Memory B cell (primary cell): ENCODE measurements around the gene PTPMT1.
"Not testable (repeated sequence)": the region's sequence is repeated elsewhere in the genome, so short reads cannot be mapped to it uniquely, and the experiment has no call there.

ENCODE experiments used
- ATAC-seq: fragments of 150-1000 bp; cut with Tn5 transposase; 2 replicates; pipeline ENCODE4 v1.10.0; 2021; ENCODE audit warnings: low read depth, mild to moderate bottlenecking, moderate library complexity
- DNase-seq, 2 donors: peaks; one replicate each; pipeline ENCODE4 v3.0.0; 2022; ENCODE audit warnings: low spot score in 2 of 2
- H3K27ac Mint-ChIP-seq: one replicate; pipeline ENCODE4 v1.8.0; 2022; ENCODE audit warnings: mild to moderate bottlenecking, moderate library complexity, mixed read lengths
- H3K27me3 Mint-ChIP-seq: one replicate; pipeline ENCODE4 v1.8.0; 2022; ENCODE audit warnings: mixed read lengths
- H3K36me3 Mint-ChIP-seq: one replicate; pipeline ENCODE4 v1.8.0; 2022; ENCODE audit warnings: mild to moderate bottlenecking, mixed read lengths
- H3K4me1 Mint-ChIP-seq: one replicate; pipeline ENCODE4 v1.8.0; 2022; ENCODE audit warnings: mixed read lengths
- H3K4me3 Mint-ChIP-seq: one replicate; pipeline ENCODE4 v1.8.0; 2022; ENCODE audit warnings: mild to moderate bottlenecking, moderate library complexity, mixed read lengths
- H3K9me3 Mint-ChIP-seq: one replicate; pipeline ENCODE4 v1.8.0; 2022; ENCODE audit warnings: mixed read lengths

PTPMT1 gene, protein sequence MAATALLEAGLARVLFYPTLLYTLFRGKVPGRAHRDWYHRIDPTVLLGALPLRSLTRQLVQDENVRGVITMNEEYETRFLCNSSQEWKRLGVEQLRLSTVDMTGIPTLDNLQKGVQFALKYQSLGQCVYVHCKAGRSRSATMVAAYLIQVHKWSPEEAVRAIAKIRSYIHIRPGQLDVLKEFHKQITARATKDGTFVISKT

DNA sequence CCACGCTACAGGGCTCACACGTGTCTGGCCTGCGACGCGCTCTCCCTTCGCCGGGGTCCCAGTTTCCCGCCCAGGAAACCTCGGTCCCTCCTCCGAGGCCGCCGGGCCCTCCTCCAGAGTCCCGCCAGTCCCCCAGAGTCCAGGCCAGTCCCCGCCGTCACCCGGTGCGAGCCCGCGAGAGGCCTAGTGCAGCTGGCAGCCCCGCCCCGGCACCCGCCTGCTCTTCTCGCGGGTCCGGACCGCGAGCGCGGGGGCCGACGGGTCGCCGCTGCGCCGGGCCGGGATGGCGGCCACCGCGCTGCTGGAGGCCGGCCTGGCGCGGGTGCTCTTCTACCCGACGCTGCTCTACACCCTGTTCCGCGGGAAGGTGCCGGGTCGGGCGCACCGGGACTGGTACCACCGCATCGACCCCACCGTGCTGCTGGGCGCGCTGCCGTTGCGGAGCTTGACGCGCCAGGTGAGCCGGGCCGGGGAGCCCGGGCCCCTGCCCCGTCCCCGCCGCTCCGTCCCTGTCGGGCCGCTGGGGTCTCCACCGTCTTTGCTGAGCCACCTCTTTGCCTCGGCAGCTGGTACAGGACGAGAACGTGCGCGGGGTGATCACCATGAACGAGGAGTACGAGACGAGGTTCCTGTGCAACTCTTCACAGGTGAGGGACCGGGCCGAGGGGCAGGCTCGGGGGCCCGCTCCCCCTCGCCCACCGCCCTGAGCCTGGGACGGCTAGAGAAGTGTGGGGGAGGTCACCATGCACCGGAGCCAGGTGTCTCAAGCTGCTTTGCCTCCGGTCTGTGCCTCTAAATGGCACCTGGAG is at the start of gene PTPMT1:
Gene PTPMT1 (plus strand): TSS at position 260 of the 809 bp plus-strand sequence. CDS start 24 bp downstream, at position 284.
- H3K27me3 Mint-ChIP-seq, result no peaks in the 10 kb centered on the region
- H3K4me3 Mint-ChIP-seq, result peak within 1 kb of the TSS; percentile 84
- ATAC-seq (peak; percentile 91), DNase-seq (peak; percentile 45 to 55)
- H3K36me3 Mint-ChIP-seq, result no peaks in the 10 kb centered on the region
- H3K4me1 Mint-ChIP-seq, result peaks cover 10% of the 10 kb centered on the region
- H3K9me3 Mint-ChIP-seq, result no peaks in the 10 kb centered on the region
- peak within 1 kb of the TSS; percentile 61 for H3K27ac Mint-ChIP-seq

DNA sequence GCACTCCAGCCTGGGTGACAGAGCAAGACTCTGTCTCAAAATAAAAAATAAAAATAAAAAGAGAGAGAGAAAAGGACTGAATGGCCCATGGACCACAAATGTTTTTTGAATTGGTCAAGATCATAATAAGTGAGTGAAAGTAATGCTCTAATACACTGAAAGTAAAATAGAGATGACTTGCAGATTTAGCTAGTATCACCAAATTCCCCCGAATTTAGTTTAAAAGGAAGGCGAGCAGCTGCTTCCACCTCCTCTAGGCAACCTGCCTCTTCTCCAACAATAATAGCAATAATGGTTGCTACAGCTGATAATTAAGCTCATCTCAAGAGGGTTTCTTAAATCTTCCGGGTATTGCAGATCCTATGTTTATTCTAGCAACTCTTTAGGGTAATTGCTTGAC is 49.2 kb upstream of the PTPMT1 start:
- no peaks in the 10 kb centered on the region for H3K27me3 Mint-ChIP-seq
- H3K4me3 Mint-ChIP-seq, result no peak overlapping the region
- peaks cover 8% of the 10 kb centered on the region for H3K36me3 Mint-ChIP-seq
- H3K27ac Mint-ChIP-seq, result peak overlapping the region; percentile 28
- H3K9me3 Mint-ChIP-seq, result no peaks in the 10 kb centered on the region
- ATAC-seq (no peak), DNase-seq (no peak)
- H3K4me1 Mint-ChIP-seq, result peaks cover 32% of the 10 kb centered on the region

DNA sequence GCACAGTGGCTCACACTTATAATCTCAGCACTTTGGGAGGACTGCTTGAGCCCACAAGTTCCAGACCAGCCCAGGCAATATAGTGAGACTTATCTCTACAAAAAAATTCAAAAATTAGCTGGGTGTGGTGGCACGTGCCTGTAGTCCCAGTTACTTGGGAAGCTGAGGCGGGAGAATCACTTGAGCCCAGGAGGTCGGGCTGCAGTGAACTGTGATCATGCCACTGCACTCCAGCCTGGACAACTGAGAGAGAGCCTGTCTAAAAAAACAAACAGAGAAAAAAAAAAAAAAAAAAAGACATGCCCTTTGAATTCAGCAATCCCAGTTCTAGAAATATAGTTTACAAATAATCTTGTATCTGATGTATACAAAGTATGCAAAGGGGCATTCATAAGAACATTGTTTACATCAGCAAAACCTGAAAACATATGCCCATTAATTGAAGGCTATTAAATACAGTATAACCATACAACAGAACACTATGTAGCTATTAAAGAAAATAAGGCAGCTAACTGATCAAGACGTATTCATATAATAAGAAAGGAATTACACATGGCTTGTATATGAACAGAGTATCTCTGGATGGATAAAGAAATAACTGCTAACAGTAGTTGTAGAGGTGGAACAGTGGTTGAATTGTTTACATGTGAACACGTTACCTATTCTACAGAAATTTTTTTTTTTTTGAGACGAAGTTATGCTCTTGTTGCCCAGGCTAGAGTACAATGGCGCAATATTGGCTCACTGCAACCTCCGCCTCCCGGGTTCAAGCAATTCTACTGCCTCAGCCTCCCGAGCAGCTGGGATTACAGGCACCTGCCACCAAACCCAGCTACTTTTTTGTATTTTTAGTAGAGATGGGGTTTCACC is 48.2 kb upstream of the PTPMT1 start:
- H3K36me3 Mint-ChIP-seq, result peaks cover 8% of the 10 kb centered on the region
- no peaks in the 10 kb centered on the region for H3K9me3 Mint-ChIP-seq
- no peak for DNase-seq
- H3K4me3 Mint-ChIP-seq, result no peak overlapping the region
- no peak for ATAC-seq
- H3K27me3 Mint-ChIP-seq, result no peaks in the 10 kb centered on the region
- peak overlapping the region; percentile 75 for H3K27ac Mint-ChIP-seq
- H3K4me1 Mint-ChIP-seq, result peaks cover 30% of the 10 kb centered on the region

DNA sequence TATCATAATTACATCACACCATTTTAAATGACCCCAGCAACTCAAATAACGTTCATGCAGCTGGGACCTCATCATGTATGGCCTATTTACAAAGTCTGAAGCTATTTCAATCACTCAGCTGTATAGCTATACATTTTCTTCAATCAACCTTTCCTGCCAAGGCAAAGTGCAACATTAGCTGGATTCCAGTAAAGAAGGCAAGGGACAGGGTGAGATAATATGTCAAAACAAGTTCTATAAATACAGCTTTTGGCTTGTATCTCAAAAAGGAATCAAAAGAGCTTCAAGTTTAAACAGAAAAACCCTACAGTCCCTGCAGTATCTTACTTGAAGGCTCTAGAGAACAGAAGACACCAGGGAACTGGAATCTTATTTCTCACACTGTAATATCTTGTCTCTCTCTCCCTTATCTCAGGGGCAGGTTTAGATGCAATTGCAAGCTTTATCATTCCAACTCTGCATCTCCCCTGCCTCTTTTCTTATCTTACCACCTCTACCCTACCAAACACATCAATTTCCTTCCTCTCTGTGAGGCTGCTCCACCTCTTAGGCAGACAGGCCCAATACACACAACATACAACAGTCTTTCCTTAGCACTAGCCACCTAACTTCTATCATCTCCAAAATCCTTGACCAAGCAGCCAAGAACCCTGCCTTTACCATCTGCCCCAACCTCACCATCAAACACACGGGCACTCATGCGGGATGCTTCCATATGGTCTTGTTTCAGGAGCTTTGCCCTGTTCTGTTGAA is 47.0 kb upstream of the PTPMT1 start:
- peaks cover 8% of the 10 kb centered on the region for H3K36me3 Mint-ChIP-seq
- H3K9me3 Mint-ChIP-seq, result no peaks in the 10 kb centered on the region
- peak overlapping the region; percentile 3 for H3K4me3 Mint-ChIP-seq
- peaks cover 33% of the 10 kb centered on the region for H3K4me1 Mint-ChIP-seq
- H3K27me3 Mint-ChIP-seq, result no peaks in the 10 kb centered on the region
- DNase-seq (no peak), ATAC-seq (peak; percentile 23)
- peak overlapping the region; percentile 75 for H3K27ac Mint-ChIP-seq

DNA sequence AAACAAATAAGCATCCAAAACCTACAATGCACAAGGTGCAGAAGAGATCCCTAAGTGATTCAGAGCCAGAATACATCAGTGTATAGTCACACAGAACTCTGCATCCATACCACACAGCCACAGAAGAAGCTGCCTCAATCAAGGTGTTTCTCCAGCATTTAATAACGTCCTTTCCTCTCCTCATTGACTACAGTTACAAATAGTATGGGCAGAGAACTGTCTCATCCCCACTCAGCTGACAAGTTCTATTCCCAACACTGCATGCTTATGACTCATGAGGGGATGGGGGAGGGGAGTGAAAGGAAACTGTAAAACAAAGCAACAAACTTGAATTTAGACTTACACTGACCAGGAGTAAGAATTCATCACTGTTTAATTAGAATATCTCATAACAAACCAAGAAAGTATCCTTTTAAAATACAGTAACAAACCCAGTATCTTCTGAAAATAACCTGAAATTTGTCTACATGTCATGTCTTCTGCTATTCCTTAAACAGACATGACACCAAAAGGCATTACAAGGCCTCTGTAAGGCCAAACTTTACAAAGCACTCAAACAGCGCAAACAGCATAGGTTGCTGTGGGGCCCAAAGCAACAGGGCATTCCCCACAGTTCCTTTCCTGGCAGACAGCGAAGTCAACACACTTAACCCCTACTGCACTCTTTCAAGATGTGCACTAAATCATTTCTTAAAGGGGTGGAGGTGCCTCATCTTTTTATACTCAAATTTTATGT is 41.7 kb upstream of the PTPMT1 start:
- H3K27me3 Mint-ChIP-seq, result no peaks in the 10 kb centered on the region
- ATAC-seq (peak; percentile 94), DNase-seq (peak in 1 of 2 donors; percentile 35)
- H3K27ac Mint-ChIP-seq, result peak overlapping the region; percentile 94
- peaks cover 30% of the 10 kb centered on the region for H3K4me1 Mint-ChIP-seq
- peak overlapping the region; percentile 43 for H3K4me3 Mint-ChIP-seq
- no peaks in the 10 kb centered on the region for H3K9me3 Mint-ChIP-seq
- H3K36me3 Mint-ChIP-seq, result peaks cover 6% of the 10 kb centered on the region

DNA sequence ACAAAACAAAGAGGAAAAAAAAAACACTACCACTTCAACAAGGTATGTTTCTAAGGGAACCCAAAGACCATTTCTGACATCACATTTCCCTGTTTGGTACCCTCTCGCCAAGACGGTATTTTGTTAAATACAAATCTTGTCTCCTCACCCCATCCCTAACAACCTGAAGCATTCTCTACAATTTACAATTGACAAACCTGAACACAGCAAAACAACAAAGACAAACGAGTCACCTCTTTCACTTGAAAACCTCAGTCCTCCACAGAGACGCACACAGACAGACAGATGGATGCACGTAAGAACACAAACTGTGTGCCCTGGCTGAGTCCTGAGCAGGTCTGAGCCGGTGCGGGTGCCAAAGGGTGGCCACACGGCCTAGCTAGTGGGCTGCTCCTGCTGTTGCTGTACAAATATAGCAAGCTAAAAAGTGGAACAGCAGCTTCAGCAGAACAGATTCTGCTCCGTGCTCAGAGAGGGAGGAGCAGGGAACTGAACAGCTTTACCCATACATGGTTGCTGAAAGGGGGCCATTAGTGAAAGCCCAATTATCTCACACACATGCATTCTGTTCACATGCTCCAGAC is 41.0 kb upstream of the PTPMT1 start:
- no peaks in the 10 kb centered on the region for H3K9me3 Mint-ChIP-seq
- ATAC-seq (peak; percentile 34), DNase-seq (peak in 1 of 2 donors; percentile 15)
- H3K27ac Mint-ChIP-seq, result peak overlapping the region; percentile 94
- H3K27me3 Mint-ChIP-seq, result no peaks in the 10 kb centered on the region
- peaks cover 6% of the 10 kb centered on the region for H3K36me3 Mint-ChIP-seq
- H3K4me1 Mint-ChIP-seq, result peaks cover 29% of the 10 kb centered on the region
- H3K4me3 Mint-ChIP-seq, result peak overlapping the region; percentile 57

DNA sequence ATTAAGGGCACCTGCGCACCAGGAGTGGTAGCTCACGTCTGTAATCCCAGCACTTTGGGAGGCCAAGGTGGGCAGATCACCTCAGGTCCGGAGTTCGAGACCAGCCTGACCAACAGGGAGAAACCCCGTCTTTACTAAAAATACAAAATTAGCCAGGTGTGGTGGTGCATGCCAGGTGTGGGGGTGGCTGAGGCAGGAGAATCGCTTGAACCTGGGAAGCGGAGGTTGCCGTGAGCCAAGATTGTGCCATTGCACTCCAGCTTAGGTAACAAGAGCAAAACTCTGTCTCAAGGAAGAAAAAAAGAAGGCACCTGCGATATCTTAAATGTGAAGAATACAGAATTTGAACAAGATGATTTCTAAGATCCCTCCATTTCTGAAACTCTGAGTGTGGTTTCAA is 39.4 kb upstream of the PTPMT1 start:
- H3K4me1 Mint-ChIP-seq, result peaks cover 28% of the 10 kb centered on the region
- not testable (repeated sequence) for H3K4me3 Mint-ChIP-seq, H3K36me3 Mint-ChIP-seq, ATAC-seq, H3K9me3 Mint-ChIP-seq, DNase-seq, H3K27me3 Mint-ChIP-seq
- H3K27ac Mint-ChIP-seq, result peak overlapping the region; percentile 77

DNA sequence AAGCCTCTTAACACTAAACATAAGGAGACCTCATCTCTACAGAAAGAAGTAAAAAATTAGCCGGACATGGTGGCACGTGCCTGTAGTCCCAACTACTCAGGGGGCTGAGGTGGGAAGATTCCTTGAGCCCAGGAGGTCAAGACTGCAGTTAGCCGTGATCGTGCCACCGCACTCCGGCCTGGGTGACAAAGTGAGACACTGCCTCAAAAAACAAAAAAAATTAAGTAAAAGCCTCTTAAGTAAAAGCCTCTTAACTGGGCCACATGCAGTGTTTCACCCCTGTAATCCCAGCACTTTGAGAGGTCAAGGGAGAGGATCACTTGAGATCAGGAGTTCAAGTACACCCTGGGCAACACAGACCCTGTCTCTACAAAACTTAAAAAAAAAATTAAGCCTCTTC is 38.2 kb upstream of the PTPMT1 start:
- H3K27me3 Mint-ChIP-seq, result no peaks in the 10 kb centered on the region
- ATAC-seq, result no peak

DNA sequence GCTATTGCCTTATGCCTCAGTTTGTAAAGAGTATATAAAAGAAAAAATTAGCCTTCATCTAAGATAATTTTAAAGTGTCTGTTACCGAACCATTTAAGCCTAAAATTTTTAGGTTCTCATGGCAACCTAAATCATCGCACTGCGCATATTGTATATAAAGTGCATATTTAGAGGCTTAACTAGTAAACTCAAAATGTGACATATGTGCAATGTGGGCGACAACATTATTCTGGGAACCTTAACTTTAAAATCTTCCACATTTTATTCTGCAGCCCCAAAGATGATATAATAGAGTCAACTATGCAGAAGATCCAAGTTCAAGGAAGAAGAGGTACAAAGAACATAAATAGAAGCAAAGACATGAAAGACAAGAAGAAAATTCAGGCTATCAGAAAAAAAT is 35.4 kb upstream of the PTPMT1 start:
- Mint-ChIP-seq H3K4me1 (peaks cover 19% of the 10 kb centered on the region), H3K27ac (peak overlapping the region; percentile 28), H3K27me3 (no peaks in the 10 kb centered on the region), H3K9me3 (no peaks in the 10 kb centered on the region), H3K4me3 (no peak overlapping the region), H3K36me3 (peaks cover 2% of the 10 kb centered on the region)
- ATAC-seq (no peak), DNase-seq (no peak)

More for the DNA sequence above, 38.2 kb upstream of the PTPMT1 start:
- Mint-ChIP-seq H3K36me3 (peaks cover 2% of the 10 kb centered on the region), H3K4me3 (no peak overlapping the region), H3K27ac (peak overlapping the region; percentile 77), H3K9me3 (no peaks in the 10 kb centered on the region), H3K4me1 (peaks cover 33% of the 10 kb centered on the region)
- DNase-seq, result no peak

DNA sequence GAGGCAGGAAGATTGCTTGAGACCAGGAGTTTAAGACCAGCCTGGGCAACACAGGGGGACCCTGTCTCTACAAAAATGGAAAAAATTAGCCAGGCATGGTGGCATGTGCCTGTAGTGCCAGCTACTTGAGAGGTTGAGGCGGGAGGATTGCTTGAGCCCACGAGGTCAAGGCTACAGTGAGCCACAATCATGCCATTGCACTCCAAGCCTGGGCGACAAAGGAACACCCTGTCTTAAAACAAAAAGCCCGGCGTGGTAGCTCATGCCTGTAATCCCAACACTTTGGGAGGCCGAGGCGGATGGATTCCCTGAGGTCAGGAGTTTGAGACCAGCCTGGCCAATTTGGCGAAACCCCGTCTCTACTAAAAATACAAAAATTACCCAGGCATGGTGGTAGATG is 34.7 kb upstream of the PTPMT1 start:
- H3K4me3 Mint-ChIP-seq, H3K27me3 Mint-ChIP-seq, H3K36me3 Mint-ChIP-seq, DNase-seq, ATAC-seq, H3K9me3 Mint-ChIP-seq: not testable (repeated sequence)
- Mint-ChIP-seq H3K4me1 (peaks cover 15% of the 10 kb centered on the region), H3K27ac (peak overlapping the region; percentile 28)

DNA sequence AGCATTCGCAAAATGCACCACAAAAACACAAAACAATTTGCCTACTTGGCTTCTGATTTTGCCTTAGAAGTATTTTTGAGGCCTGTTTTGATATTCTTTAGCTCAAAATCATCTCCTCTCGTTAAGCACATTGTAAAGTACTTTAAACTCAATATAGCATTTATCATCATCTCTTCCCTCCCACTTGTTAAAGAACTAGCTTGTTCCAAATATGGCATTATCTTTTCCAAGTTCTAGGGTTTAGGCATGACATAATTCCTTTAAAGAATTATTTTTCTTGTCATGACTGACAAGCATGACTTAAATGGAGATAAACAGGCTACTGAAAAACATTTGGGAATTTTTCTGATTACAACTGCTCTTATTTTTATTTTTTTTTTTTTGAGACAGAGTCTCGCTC is 33.7 kb upstream of the PTPMT1 start:
- H3K4me1 Mint-ChIP-seq, result peaks cover 11% of the 10 kb centered on the region
- no peaks in the 10 kb centered on the region for H3K27me3 Mint-ChIP-seq
- no peak overlapping the region for H3K4me3 Mint-ChIP-seq
- DNase-seq, result no peak
- peaks cover 4% of the 10 kb centered on the region for H3K36me3 Mint-ChIP-seq
- H3K27ac Mint-ChIP-seq, result no peak overlapping the region
- no peaks in the 10 kb centered on the region for H3K9me3 Mint-ChIP-seq
- ATAC-seq, result no peak

DNA sequence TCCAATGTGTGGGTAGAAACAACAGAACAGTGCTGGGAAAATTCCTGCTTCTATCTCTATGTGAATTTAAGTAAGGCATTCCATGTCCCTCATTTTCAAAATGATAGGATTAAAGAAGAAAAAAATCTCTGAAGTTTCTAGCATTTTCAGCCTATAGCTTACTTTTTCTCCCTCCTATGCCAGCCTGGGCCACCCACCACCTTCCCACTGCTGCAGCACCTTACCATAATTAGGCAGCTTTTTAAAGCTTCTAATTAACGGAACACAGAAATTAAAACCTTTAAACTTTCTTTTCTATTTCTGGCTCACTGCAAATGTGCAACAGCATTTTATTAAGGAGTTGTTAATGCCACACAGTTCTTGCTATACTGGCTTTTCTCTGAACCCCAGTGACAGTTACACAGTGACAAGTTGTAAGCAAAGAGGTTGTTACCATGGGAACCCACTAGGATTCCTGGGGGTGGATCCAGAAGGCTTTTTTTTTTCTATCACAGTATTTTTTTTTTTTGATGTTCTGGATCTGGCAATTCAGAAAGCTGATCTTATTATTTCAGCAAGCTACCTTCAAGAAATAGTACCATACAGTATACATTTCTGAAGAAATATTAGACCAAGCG is 32.7 kb upstream of the PTPMT1 start:
- H3K9me3 Mint-ChIP-seq, result no peaks in the 10 kb centered on the region
- ATAC-seq (no peak), DNase-seq (no peak)
- no peaks in the 10 kb centered on the region for H3K27me3 Mint-ChIP-seq
- no peak overlapping the region for H3K4me3 Mint-ChIP-seq
- peaks cover 4% of the 10 kb centered on the region for H3K36me3 Mint-ChIP-seq
- H3K27ac Mint-ChIP-seq, result no peak overlapping the region
- peaks cover 11% of the 10 kb centered on the region for H3K4me1 Mint-ChIP-seq
